ENCODE data around the gene PRKCA. TPM values are rescaled to one million over a fixed set of nuclear protein-coding genes. Genes with fewer than 3 reads are reported as not detected.

The PRKCA gene
- total RNA-seq, 1 donor: 60.5 TPM

DNA sequence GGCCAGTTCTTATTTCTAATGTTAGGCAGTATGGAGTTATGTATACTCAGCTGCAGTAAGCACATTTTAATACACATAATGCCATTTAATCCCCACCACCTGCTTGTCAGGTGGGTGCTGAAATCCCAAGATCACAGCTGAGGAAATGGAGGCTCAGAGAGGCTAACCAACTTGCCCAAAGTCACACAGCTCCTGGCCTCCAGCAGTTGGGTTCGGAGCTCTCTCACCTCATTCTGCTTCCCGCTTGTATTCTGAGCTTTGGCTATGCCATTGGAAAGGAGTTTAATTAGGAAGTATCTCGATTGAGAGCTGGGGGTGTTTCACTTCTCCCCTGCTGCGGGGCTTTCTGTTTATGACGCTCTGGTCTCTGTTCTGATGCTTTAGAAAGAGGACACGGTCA lies 459.9 kb downstream of the PRKCA start:
- no peak overlapping the region for H3K4me3 ChIP-seq (ENCODE audit: low read depth, low read length)
- TF ChIP-seq, protein P1, sequence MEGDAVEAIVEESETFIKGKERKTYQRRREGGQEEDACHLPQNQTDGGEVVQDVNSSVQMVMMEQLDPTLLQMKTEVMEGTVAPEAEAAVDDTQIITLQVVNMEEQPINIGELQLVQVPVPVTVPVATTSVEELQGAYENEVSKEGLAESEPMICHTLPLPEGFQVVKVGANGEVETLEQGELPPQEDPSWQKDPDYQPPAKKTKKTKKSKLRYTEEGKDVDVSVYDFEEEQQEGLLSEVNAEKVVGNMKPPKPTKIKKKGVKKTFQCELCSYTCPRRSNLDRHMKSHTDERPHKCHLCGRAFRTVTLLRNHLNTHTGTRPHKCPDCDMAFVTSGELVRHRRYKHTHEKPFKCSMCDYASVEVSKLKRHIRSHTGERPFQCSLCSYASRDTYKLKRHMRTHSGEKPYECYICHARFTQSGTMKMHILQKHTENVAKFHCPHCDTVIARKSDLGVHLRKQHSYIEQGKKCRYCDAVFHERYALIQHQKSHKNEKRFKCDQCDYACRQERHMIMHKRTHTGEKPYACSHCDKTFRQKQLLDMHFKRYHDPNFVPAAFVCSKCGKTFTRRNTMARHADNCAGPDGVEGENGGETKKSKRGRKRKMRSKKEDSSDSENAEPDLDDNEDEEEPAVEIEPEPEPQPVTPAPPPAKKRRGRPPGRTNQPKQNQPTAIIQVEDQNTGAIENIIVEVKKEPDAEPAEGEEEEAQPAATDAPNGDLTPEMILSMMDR (IDR thresholded peaks at IDR 0.05; ENCODE audit: insufficient read depth, low read depth, low read length): no peak
- DNase-seq (ENCODE audit: low read depth): no peak

- TF ChIP-seq, protein P1 (IDR thresholded peaks at IDR 0.05; ENCODE audit: insufficient read depth, low read depth, low read length): no peak
- no peak for DNase-seq (ENCODE audit: low read depth)
- H3K4me3 ChIP-seq (ENCODE audit: low read depth, low read length): no peak overlapping the region
Observed at GRCh38 chr17:66763056-66763455, 460.6 kb downstream of the PRKCA start.

GRCh38 chr17:66764506-66764905 lies 462.1 kb downstream of the PRKCA start:
- no peak for DNase-seq (ENCODE audit: low read depth)
- TF ChIP-seq, protein P1 (IDR thresholded peaks at IDR 0.05; ENCODE audit: insufficient read depth, low read depth, low read length): no peak

GRCh38 chr17:66767154-66767933 lies 464.9 kb downstream of the PRKCA start:
- no peak overlapping the region for H3K4me3 ChIP-seq (ENCODE audit: low read depth, low read length)
- no peak for DNase-seq (ENCODE audit: low read depth)
- TF ChIP-seq, protein P1 (IDR thresholded peaks at IDR 0.05; ENCODE audit: insufficient read depth, low read depth, low read length): no peak

More at GRCh38 chr17:66764506-66764905, 462.1 kb downstream of the PRKCA start:
- H3K4me3 ChIP-seq (ENCODE audit: low read depth, low read length): no peak overlapping the region

DNA sequence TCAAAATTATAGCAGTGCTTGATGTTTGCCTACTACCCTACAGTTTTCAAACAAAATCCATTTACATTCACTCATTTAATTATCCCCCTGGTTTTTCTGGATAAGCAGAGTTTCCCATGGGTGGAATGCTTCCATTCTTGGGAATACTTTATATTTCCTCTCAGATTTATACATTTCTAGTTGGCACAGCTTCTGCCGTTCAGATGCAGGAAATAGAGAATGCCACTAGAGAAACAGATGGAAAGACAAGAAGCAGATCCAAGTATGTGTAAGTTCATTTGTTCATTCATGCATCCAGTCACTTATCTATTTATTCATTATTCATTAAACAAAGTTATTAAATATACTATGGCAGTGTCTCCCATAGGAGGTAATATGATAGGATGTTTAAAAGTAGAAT lies 467.5 kb downstream of the PRKCA start:
- no peak overlapping the region for H3K4me3 ChIP-seq (ENCODE audit: low read depth, low read length)

DNA sequence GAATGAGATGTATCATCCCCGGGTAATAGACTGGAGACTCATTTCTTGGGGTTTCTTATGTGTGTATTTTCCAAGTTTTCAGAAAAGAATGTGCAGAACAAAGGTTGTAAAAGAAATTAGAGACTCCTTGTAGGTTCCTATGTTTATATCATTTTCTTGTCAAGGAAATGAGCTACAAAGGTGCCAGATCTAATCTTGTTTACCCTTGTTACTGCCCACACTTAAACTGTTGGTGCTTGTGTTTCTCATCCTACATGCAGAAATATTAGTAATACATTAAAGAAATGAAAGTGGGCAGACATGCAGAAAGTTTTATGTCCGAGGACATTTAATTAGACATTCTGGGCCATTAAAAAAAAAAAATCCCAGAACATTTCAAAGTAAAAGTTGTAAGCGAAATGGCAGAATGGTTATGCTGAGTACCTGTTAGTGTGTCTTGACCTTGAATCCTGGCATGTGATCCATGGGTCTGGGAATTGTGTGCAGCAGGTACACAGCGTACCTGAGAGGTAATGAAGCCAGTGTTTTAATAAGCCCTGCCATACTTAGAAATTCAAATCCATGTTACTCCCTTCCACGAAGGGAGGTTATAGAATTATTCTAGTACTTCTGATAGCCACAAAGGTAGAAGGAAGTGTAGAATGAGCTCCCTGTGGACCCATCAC lies 469.9 kb downstream of the PRKCA start:
- H3K4me3 ChIP-seq (ENCODE audit: low read depth, low read length): no peak overlapping the region
- no peak for DNase-seq (ENCODE audit: low read depth)
- TF ChIP-seq, protein P1 (IDR thresholded peaks at IDR 0.05; ENCODE audit: insufficient read depth, low read depth, low read length): no peak

More for the DNA sequence above, 467.5 kb downstream of the PRKCA start:
- DNase-seq (ENCODE audit: low read depth): no peak
- TF ChIP-seq, protein P1 (IDR thresholded peaks at IDR 0.05; ENCODE audit: insufficient read depth, low read depth, low read length): no peak
